NCI-H524 (cell line): ENCODE measurements around the gene SCG5.

Source experiments
- DNase-seq, 2 experiments: peaks; one replicate each; lab custom pipeline; 2025; lab: John Stamatoyannopoulos, UW

The SCG5 gene

GRCh38 chr15:32659340-32660155 is 18.0 kb downstream of the SCG5 start:
- DNase-seq: no peak

GRCh38 chr15:32663671-32664070 is 22.2 kb downstream of the SCG5 start:
- no peak for DNase-seq

DNA sequence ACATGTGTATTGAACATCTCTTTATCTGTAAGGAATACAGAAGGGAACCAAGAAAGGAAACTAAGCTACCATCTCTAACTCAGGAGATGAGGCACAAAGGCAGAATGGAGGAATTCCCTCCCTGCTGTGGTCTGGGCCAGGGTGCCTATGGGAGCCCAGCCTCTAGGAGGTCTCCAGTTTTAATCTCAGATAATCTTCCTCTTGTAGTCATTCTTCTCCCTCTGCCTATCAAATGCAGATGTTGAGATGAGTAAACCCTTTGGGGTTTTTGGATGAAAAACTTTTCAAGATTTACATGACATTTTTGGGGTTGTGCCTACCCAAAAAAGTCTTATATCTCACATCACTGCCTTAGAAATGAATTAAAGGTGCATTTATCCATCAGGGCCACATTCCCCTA is 23.3 kb downstream of the SCG5 start:
- no peak for DNase-seq

GRCh38 chr15:32667321-32667720 is 25.8 kb downstream of the SCG5 start:
- no peak for DNase-seq

DNA sequence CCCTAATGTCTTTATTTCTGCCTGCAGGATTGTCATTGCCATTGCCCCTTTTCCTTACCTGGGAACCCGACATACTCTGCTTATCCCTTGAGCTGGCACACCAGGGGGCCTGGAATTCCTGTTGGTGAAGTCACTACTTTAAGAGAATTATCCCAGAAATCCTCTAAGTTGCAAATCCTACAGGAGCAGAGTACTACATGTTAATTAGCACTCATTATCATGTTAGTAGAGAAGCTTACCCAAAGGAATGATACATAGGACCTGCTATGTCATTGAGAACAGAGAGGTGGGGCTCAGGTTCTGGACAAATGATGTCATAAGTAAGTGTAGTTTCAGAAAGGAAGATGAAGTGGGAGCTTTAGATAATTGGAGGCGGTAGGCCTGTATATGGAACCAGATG is 27.4 kb downstream of the SCG5 start:
- DNase-seq: peak in 1 of 2 experiments; percentile 16

DNA sequence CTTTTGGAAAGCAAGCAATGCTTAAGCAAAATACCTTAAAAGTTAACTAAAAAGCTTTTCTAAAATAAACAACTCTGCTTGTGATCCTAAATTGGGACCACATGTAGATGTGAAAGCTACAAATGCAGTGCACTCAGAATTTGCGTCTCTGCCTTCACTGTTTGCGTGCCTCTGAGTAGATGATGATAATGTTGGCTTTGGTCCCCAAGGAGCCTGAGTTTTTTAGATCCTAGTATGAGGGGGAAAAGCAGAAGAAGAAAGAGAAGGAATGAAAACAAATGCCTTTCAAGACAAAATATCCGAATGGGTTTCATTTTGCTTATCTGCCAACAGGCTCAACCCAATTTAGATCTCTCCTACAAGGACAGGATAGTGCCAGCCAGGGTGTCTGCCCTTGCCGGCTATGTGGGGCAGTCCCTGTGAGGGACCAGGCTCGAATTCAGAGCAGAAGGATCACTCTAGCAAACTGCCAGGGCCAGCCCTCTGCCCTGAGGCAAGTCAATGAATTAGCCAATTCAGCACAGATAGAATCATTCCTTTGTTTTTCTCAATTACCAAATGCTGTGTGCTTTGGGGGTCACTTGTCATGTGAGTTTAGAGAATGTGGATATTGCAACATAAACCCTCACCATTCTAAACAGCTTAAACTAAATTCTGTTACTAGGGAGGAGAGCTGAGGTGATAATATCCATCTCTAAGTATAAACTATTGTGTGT is 28.5 kb downstream of the SCG5 start:
- no peak for DNase-seq

DNA sequence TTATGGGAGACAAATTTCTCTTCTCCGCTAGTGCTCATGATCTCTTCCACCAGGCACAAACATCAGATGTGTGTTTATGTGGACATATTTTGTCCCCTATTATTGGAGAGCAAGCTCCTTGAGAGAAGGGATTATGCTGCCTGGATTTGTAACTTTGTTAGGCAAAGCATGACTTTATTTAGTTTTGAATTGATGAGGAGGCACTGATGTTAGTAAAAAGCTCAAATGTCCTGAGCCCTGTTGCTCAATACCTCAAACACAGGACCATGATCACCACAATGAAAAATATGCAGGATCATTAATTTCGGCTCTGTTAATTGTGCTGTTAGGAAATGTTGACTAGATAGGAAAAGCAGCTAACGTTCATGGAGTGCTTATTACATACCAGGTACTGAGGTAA is 29.1 kb downstream of the SCG5 start:
- DNase-seq: no peak

DNA sequence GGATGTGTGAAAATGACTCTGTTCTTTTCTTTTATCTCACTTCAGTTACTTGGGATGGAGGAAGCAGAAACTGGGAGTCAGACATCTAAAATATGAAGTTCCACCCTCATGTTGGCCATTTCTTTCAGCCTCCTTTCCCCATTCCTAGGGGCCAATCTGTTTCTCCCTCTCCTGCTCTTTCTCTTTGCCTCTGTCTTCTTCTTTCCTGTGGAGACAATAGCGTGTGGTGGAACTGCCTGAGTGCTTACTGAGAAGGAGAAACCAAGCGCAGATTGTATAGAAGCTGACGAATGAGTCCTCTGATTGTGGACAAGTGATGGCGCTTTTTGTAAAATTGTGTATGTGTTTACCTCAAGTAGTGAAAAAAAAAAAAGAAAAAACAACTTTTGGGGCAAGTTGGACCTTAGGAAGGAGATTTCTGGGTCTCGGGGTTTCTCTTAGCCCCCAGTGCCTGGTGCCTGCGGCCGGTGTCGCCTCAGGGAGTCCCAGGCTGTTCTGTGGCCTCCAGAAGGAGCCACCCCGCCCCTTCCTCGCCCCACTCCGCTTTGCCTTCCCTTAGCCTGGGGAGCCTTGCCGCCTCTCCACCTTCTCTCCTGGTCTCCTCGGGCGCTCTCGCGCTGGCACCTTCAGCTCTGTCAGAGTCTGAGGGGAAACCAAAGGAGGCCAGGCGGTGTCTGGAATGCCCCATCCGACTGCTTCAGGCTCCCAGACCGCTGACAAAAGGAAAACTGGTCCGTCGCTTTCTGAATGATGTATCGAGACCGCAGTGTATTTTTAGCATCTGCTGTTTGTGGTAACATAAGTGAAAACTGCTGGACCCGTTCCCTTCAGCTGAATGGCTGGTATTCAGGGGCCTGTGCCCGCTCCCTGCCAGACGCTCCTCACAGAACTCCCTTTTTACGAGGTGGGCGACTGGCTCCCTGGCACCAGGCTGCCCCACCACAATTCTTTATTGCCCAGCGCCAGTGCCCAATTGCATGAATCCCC is 30.1 kb downstream of the SCG5 start:
- DNase-seq: no peak

DNA sequence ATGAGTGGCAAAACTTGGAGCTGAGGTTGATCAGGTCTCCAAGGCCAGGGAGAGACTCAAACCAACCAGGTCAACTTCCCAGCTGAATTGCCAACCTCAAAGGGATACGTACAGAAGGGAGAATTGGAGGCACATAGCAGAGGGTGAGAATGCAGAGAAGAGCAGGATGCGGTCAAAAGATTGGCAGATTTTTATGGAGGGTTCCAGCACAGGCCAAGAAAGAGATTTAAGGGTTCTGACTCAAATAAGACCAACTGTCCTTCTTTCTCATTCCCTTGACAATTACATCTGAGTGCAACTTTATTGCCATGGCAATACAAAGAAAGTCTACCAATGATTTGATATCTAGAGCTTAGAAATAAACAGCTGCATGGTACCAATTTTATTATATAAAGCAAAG is 33.2 kb downstream of the SCG5 start:
- DNase-seq: no peak

- no peak for DNase-seq
These were observed 34.0 kb downstream of the SCG5 start for GRCh38 chr15:32675466-32675865.

- peak; percentile 11 to 70 for DNase-seq
These were observed 34.7 kb downstream of the SCG5 start for GRCh38 chr15:32676169-32676568.

GRCh38 chr15:32677238-32677750 is 35.8 kb downstream of the SCG5 start:
- no peak for DNase-seq

DNA sequence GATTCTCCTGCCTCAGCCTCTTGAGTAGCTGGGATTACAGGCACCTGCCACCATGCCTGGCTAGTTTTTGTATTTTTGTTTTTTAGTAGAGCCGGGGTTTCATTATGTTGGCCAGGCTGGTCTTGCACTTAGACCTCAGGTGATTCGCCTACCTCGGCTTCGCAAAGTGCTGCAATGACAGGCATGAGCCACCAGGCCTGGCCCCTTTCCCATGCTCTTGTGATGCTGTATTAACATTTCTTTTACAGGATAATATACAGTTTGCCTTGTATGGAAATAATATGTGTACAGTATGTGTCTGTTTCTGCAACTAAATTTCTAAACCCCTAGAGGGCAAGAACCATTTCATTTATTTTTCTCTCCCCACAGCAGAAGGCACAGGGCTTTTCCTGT is 37.8 kb downstream of the SCG5 start:
- no peak for DNase-seq

- no peak for DNase-seq
These were observed 41.1 kb downstream of the SCG5 start for GRCh38 chr15:32682569-32682968.

DNA sequence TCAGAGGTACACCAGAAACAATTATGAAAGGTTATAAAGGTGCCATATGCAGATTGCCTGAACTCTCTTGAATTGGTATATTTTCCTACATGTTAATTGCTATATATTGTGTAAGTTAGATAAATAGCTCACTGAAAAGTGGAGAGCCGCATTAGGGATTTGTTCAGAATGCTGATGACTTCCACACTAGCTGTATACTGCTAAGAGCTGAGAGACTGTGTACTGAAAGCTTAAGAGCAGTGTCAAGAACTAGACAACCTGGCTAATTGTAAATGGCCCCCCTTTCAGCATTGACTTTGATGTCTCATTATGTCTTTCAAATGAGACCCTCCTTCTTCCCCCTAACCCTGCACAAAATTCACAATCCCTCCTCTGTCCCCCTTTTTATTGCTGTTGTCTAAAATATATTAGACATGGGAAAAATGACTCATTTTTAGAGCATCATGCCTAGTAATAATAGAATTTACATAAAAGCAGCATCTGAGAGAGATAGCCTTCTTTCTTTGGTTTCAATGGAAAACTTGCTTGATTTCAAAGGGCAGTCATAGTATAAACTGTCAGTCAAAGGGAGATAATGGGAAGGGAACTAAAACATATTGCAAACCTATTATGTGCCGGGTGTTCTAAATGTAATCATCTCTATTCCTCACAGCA is 41.6 kb downstream of the SCG5 start:
- no peak for DNase-seq

DNA sequence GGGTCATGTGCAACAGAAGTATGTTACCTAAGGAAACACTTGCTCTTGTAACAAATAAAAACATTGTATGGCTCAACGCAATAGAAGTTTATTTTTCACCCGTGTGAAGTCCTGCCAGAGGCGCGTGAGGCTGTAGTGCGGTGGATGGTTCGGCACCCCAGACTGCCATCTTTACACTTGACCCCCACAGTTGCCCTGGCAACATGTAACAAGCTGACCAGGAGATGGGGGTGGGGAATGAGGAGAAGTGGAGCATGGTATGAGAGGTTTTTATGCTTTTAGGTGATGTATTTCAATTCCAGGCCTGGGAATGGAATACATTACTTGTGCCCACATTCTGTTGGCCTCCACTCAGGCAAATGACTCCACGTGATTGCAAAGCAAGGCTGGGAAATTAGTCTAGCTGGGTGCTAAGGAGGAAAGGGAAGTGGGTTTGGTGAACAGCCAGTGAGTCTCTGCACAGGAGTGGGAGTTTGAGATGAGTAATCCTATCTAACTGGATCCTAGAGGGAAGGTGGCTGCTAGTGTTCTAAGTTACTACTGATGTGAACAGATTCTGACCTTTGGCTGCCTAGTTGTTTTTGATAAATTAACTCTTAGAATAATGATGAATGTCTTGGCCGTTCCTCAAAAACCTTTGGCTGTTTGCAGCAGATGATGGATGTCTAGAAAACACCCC is 42.5 kb downstream of the SCG5 start:
- DNase-seq: no peak

- DNase-seq: no peak
These were observed 44.1 kb downstream of the SCG5 start for GRCh38 chr15:32685576-32685975.

DNA sequence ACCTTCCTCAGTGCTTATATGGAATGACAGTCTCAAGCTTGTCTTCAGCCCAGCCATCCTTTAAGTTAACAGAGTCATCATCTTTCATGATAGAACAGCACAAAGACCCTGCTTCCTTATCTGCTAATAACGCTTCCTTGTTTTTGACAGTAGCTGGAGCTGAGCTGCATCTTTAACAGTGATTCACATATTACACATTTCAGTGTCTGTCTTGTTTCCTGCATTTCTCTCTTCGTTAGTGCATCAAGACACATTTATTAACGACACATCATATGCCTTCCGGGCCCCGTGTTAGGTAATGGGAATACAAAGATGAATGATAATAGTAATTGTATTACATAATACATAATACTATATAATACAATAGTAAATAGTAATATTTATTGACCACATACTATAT is 46.0 kb downstream of the SCG5 start:
- DNase-seq: no peak

GRCh38 chr15:32688151-32688639 is 46.7 kb downstream of the SCG5 start:
- DNase-seq: no peak

GRCh38 chr15:32690941-32691688 is 49.6 kb downstream of the SCG5 start:
- no peak for DNase-seq
